ENCODE data around the gene PLEKHA4.

GRCh38 chr19:48793271-48793670 is 75.1 kb downstream of the PLEKHA4 start:
- no peak for TF ChIP-seq POLR2A (IDR thresholded peaks at IDR 0.05)
- TF ChIP-seq EP300 (IDR thresholded peaks at IDR 0.05) = no peak

Data from gastroesophageal sphincter (tissue), 2 donors.